ENCODE results near the gene SF1.

- TF ChIP-seq EZH2phosphoT487 (IDR thresholded peaks at IDR 0.05; ENCODE audit: low read depth), result no peak
- no peak for TF ChIP-seq CTCF (IDR thresholded peaks at IDR 0.05; ENCODE audit: low read depth, low read length)
Measured at GRCh38 chr11:64791781-64792291, 13.5 kb upstream of the SF1 start.

All from OCI-LY3 (cell line).